Hindlimb muscle (tissue), 1 donor: ENCODE data around the gene PNLDC1. TPM values are rescaled to one million over a fixed set of nuclear protein-coding genes. Genes with fewer than 3 reads are reported as not detected.

Source experiments
- DNase-seq: peaks from one replicate; pipeline ENCODE4 v3.0.0-alpha.2; 2013
- polyA plus RNA-seq: library from polyadenylated mRNA; unstranded; fragments of 120-200 nt; gene quantifications from one replicate; pipeline ENCODE4 v1.2.1, GENCODE V29; 2013; ENCODE audit not compliant: insufficient read length

PNLDC1 gene
- polyA plus RNA-seq, result 0.39 TPM

- no peak for DNase-seq
These were observed at the start of gene PNLDC1 for GRCh38 chr6:159800141-159800865. Gene PNLDC1, plus strand, starts transcription at chr6:159800276. Its CDS starts 32 bp downstream, at chr6:159800308.

DNA sequence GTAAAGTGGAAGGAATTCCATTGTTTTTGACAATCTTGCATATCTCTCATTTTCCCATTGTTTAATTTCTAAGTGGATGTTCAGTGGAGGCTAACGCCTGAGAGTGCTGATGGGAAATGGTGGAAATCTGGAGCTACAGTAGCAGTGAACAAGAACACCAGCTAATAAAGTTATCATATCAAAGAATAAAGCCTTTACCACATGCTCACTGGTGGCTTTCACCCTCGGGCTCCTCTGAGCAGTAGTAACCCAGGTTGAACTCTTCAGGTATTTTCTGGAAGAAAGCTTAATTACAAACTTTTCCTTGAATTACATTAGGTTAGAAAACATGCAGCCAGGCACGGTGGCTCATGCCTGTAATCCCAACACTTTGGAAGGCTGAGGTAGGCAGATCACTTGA, 48.6 kb upstream of the PNLDC1 start:
- no peak for DNase-seq

DNA sequence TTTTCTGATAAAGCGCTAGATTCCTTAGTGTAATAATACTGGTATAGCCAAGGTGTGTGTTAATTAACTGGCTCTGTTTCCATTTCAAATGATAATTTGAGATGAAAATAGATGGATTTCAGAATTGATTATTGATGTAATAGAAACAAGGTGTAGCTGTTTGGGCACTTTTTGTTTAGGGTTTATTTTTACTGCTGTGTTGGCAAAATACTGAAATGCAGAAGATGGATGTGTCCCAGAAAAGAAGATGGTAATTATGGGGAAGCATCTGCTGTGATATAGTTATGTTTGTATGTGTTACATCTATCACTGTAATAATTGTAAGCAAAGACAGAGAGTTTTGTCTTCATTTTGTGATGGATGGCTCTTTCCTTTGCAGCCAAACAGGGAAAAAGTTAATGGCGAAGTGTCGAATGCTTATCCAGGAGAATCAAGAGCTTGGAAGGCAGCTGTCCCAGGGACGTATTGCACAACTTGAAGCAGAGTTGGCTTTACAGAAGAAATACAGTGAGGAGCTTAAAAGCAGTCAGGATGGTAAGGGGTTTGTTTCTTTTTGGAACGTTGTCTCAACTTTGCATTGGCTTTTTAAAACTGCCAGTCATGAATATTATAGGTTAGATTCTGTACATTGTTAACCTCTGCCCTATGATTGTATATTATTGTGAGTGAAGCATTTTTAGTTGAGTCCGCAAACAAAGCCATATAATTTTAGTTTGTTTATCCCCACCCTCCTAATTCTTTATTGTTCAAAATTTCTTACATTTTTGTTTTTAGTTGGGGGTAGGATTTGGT, 46.8 kb upstream of the PNLDC1 start:
- no peak for DNase-seq

DNA sequence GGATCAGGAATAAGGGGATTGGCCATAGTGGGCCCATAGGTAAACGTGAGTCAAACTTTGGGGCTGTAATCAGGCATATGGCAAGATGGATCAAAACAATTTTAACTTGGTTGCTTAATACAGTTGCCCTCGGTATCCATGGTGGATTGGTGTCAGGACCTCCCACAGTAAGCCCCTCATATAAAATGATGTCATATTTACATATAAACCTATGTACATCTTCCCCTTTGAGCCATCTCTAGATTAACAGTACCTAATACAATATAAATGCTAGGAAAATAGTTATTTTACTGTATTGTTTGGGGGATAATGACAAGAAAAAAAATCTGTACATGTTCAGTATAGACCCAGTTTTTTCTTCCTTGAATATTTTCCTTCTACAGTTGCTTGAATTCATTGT, 45.7 kb upstream of the PNLDC1 start:
- no peak for DNase-seq

DNA sequence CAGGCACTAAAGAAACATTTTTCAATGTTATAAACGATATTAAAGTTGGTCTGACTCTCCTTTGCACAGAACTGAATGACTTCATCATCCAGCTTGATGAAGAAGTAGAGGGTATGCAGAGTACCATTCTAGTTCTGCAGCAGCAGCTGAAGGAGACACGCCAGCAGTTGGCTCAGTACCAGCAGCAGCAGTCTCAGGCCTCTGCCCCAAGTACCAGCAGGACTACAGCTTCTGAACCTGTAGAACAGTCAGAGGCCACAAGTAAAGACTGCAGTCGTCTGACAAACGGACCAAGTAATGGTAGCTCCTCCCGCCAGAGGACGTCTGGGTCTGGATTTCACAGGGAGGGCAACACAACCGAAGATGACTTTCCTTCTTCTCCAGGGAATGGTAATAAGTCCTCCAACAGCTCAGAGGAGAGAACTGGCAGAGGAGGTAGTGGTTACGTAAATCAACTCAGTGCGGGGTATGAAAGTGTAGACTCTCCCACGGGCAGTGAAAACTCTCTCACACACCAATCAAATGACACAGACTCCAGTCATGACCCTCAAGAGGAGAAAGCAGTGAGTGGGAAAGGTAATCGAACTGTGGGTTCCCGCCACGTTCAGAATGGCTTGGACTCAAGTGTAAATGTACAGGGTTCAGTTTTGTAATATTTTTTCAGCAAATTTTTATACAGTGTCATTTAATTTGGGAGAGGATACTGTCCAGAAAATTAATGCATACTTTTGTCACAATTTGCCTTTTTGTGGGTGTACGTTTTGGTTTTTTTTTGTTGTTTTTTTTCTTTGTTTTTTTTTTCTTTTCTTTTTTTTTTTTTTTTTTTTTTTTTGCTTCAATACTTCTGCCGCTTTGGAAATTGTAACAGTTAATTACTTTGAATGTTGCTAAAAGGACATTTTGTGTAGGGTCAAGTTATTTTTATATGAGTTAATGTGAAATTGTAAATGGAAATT, 44.8 kb upstream of the PNLDC1 start:
- DNase-seq, result peak; percentile 7

GRCh38 chr6:159756508-159756907, 43.6 kb upstream of the PNLDC1 start:
- DNase-seq, result no peak

DNA sequence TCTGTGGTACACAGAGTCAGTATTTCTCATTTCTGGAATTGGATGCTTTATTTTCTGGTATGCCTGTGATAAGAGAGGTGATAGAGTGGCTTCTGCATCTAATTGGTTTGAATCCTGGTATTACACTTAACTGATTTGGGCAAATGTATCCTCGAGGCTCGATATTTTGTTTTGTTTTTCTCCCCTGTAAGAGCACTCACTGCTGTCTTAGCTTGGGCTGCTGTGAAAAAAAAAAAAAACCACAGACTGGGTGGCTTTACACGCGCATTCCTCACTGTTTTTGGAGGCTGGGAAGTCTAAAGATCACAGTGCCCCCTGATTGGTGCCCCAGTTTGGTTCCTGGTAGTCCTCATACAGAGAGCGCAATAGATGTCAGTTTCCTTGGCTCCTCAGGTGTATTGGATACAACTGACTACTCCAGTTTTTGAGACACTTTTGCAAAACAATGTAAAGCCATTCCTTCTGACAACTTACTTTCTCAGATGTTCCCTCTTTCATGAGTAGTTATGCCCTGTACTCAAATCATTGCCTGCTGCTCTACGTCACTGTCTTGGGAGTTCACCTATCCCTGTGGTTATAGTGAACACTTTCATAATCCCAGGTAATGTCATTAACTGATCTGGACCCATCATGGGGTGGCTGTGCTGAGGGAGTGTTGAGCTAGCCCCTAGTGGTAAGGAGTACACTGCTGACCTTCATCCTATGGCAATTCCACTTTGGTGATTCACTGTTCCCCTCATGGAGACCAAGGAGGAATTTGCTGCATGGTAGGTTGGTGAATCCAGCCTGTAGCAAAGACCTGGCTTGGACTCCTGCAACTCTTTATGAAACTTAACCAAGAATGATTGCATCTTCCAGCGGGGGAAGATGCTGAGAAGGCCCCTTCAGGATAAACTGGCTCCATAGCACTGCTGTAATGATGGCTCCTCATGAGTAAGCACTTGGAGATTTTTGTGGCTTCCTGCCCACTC, 41.8 kb upstream of the PNLDC1 start:
- DNase-seq, result no peak

GRCh38 chr6:159759645-159760044, 40.4 kb upstream of the PNLDC1 start:
- DNase-seq, result no peak

DNA sequence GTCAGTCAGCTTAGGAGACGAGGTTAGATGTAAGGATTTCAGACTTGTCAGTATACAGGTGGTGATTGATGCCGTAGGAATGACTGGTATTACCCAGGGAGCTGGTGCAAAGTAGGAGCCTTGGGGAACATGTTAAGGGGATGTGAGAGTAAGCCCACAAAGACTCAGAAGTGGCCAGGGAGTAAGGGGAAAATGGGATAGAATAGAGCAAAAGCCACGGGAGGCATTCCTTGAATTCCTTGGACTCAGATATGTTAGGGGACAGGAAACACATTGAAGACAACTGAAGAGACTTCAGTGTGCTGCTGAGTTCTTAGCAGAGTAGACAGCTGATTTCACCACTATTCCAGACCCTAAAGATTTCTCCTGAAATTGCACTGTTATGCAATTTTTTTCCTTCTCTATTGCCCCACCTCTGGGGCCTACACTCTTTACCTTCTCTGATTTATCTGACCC, 39.4 kb upstream of the PNLDC1 start:
- no peak for DNase-seq

GRCh38 chr6:159761129-159761872, 38.8 kb upstream of the PNLDC1 start:
- DNase-seq, result peak; percentile 26

GRCh38 chr6:159761873-159762680, 38.0 kb upstream of the PNLDC1 start, which contains the start of gene ACAT2:
Gene ACAT2, plus strand, starts transcription at chr6:159762045. Its CDS starts 43 bp downstream, at chr6:159762088.
- DNase-seq, result peak; percentile 95

GRCh38 chr6:159762681-159763293, 37.3 kb upstream of the PNLDC1 start:
- peak; percentile 6 for DNase-seq

- DNase-seq, result no peak
These were observed 33.2 kb upstream of the PNLDC1 start for GRCh38 chr6:159766906-159767305.

- DNase-seq, result no peak
These were observed 30.6 kb upstream of the PNLDC1 start for GRCh38 chr6:159769470-159769869.

DNA sequence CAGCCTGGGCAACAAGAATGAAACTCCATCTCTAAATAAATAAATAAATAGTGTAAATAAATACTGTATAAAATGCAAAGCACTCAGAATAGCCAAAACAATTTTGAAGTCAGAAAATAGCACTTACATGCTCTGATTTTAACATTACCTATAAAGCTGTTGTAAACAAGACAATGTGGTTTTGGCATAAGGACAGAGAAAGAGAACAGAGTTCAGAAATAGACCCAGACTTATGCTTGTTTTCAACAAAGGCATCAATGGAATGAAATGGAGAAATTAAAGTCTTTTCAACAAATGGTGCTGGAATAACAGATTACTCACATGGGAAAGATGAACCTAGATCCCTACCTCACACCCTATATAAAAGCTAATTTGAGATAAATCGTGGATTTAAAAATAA, 27.9 kb upstream of the PNLDC1 start:
- no peak for DNase-seq

DNA sequence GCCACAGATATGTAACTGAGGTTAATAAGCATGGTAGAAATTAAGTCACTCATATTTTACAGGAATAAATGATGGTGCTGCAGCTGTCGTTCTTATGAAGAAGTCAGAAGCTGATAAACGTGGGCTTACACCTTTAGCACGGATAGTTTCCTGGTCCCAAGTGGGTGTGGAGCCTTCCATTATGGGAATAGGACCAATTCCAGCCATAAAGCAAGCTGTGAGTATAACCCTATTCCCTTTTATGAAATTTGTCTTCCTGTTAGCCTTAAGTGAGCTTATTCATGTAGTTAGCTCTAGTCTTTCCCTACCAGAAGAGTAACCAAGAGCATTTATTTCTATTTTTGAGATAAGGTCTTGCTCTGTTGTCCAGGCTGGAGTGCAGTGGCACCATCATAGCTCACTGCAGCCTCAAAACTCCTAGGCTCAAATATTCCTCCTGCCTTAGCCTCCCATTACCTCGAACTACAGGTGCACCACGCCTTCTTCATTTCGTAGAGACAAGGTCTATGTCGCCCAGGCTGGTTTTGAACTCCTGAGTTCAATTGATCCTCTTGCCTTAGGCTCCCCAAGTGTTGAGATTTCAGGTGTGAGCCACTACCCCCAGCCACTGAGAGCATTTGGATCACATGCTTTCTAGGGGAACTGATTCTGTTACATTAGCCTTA, 22.7 kb upstream of the PNLDC1 start:
- no peak for DNase-seq

GRCh38 chr6:159778131-159778530, 21.9 kb upstream of the PNLDC1 start:
- no peak for DNase-seq

DNA sequence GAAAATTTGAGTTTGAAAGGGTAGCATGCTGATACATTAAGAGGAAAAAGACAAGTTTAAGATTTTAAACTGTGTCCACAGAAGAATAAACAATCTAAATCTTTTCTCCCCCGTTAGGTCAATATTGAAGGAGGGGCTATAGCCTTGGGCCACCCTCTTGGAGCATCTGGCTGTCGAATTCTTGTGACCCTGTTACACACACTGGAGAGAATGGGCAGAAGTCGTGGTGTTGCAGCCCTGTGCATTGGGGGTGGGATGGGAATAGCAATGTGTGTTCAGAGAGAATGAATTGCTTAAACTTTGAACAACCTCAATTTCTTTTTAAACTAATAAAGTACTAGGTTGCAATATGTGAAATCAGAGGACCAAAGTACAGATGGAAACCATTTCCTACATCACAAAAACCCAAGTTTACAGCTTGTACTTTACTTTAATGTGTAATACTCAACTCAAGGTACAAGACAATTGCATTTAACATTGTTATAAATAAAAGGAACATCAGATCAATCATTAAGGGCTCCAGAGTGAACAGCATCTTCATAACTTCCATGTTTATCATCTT, 21.5 kb upstream of the PNLDC1 start:
- no peak for DNase-seq
